HFFc6 (cell line): Measurements from ENCODE around the gene MUC22. TPM values are rescaled to one million over a fixed set of nuclear protein-coding genes. Genes with fewer than 3 reads are reported as not detected.

Experiments
- DNase-seq: peaks from one replicate; pipeline ENCODE4 v3.0.0-alpha.2; 2018
- H3K27ac Mint-ChIP-seq: 2 replicates; pipeline ENCODE4 v1.8.0; 2020; ENCODE audit warnings: mild to moderate bottlenecking, mixed read lengths
- H3K27me3 Mint-ChIP-seq: 2 replicates; pipeline ENCODE4 v1.8.0; 2021; ENCODE audit warnings: mild to moderate bottlenecking, moderate library complexity, mixed read lengths; ENCODE audit not compliant: insufficient read depth
- H3K36me3 Mint-ChIP-seq: 2 replicates; pipeline ENCODE4 v1.8.0; 2021; ENCODE audit warnings: low read depth, mixed read lengths
- H3K4me1 Mint-ChIP-seq: 2 replicates; pipeline ENCODE4 v1.8.0; 2020; ENCODE audit warnings: low read depth, mixed read lengths
- H3K4me3 Mint-ChIP-seq: 2 replicates; pipeline ENCODE4 v1.8.0; 2020; ENCODE audit warnings: mild to moderate bottlenecking, moderate library complexity, mixed read lengths
- H3K9me3 Mint-ChIP-seq: 2 replicates; pipeline ENCODE4 v1.8.0; 2020; ENCODE audit warnings: mild to moderate bottlenecking, mixed read lengths
- total RNA-seq, 6 experiments: library from RNA; stranded (reverse); fragmentation: NEBNext Ultra II Directional; extraction: Animal tissue kit (Norgen Biotek cat#: 25700); gene quantifications; 2 replicates in 1 of 6; 3 replicates in 5 of 6; pipeline ENCODE4 v1.2.3, GENCODE V29; 2021
- TF ChIP-seq, protein P1 (sequence below): fragments of 200-600 bp; sonication (generic); IDR thresholded peaks from 2 replicates; pipeline ENCODE4 v1.5.0; 2021; ENCODE audit warnings: antibody characterized with exemption, mild to moderate bottlenecking

MUC22 gene
- total RNA-seq, 6 experiments from 2014 or later, result not detected

- DNase-seq, result no peak
- no peaks in the 10 kb centered on the region for H3K9me3 Mint-ChIP-seq
- peaks cover 2% of the 10 kb centered on the region; the same call in 1 of the 2 replicates for H3K27me3 Mint-ChIP-seq
- no peak overlapping the region for H3K27ac Mint-ChIP-seq
- no peak overlapping the region for H3K4me3 Mint-ChIP-seq
- no peaks in the 10 kb centered on the region for H3K36me3 Mint-ChIP-seq
- peaks cover 46% of the 10 kb centered on the region for H3K4me1 Mint-ChIP-seq
- TF ChIP-seq, protein P1, sequence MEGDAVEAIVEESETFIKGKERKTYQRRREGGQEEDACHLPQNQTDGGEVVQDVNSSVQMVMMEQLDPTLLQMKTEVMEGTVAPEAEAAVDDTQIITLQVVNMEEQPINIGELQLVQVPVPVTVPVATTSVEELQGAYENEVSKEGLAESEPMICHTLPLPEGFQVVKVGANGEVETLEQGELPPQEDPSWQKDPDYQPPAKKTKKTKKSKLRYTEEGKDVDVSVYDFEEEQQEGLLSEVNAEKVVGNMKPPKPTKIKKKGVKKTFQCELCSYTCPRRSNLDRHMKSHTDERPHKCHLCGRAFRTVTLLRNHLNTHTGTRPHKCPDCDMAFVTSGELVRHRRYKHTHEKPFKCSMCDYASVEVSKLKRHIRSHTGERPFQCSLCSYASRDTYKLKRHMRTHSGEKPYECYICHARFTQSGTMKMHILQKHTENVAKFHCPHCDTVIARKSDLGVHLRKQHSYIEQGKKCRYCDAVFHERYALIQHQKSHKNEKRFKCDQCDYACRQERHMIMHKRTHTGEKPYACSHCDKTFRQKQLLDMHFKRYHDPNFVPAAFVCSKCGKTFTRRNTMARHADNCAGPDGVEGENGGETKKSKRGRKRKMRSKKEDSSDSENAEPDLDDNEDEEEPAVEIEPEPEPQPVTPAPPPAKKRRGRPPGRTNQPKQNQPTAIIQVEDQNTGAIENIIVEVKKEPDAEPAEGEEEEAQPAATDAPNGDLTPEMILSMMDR, result no peak
Measured at GRCh38 chr6:31074401-31074800, 64.1 kb downstream of the MUC22 start.

DNA sequence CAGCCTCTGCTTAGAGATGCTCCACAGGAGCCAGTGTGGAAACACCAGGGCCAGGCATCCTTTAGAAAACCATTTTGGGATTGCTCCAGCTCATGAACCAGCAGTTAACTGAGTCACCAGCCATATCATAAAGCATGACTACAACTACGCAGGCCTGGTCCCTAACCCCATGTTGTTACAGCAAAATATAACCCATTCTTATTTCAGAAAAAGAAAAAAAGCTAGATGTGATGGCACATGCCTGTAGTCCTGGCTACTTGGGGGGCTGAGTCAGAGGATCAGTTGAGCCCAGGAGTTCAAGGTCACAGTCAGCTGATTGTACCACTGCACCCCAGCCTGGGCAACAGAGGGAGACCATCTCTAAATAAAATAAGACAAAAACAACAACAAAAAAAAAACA lies 65.3 kb downstream of the MUC22 start:
- Mint-ChIP-seq H3K9me3 (no peaks in the 10 kb centered on the region), H3K27me3 (peaks cover 2% of the 10 kb centered on the region; the same call in 1 of the 2 replicates), H3K27ac (peak overlapping the region; percentile 83), H3K4me3 (no peak overlapping the region), H3K36me3 (no peaks in the 10 kb centered on the region), H3K4me1 (peaks cover 50% of the 10 kb centered on the region)
- TF ChIP-seq, protein P1, result no peak
- peak; percentile 80 for DNase-seq

- H3K27ac Mint-ChIP-seq, result 0 out of 2 replicates have a peak overlapping the region, but pooled peaks have one; percentile 19
- TF ChIP-seq, protein P1, result no peak
Measured at GRCh38 chr6:31076611-31077010, 66.3 kb downstream of the MUC22 start.

GRCh38 chr6:31079656-31080261 lies 69.5 kb downstream of the MUC22 start:
- no peaks in the 10 kb centered on the region for H3K9me3 Mint-ChIP-seq
- H3K27ac Mint-ChIP-seq, result no peak overlapping the region
- TF ChIP-seq, protein P1, result peak; percentile 82
- H3K4me3 Mint-ChIP-seq, result peak overlapping the region; percentile 32; the same call in 1 of the 2 replicates
- peak; percentile 59 for DNase-seq
- H3K4me1 Mint-ChIP-seq, result peaks cover 37% of the 10 kb centered on the region
- H3K27me3 Mint-ChIP-seq, result peaks cover 2% of the 10 kb centered on the region
- no peaks in the 10 kb centered on the region for H3K36me3 Mint-ChIP-seq

More at GRCh38 chr6:31076611-31077010, 66.3 kb downstream of the MUC22 start:
- H3K9me3 Mint-ChIP-seq, result no peaks in the 10 kb centered on the region
- no peak for DNase-seq
- peaks cover 45% of the 10 kb centered on the region for H3K4me1 Mint-ChIP-seq
- no peak overlapping the region for H3K4me3 Mint-ChIP-seq
- H3K27me3 Mint-ChIP-seq, result peaks cover 2% of the 10 kb centered on the region
- H3K36me3 Mint-ChIP-seq, result no peaks in the 10 kb centered on the region

GRCh38 chr6:31081872-31082271 lies 71.6 kb downstream of the MUC22 start:
- Mint-ChIP-seq H3K36me3 (no peaks in the 10 kb centered on the region), H3K4me3 (no peak overlapping the region), H3K4me1 (peaks cover 43% of the 10 kb centered on the region), H3K27ac (no peak overlapping the region), H3K9me3 (no peaks in the 10 kb centered on the region), H3K27me3 (peaks cover 2% of the 10 kb centered on the region; the same call in 1 of the 2 replicates)
- DNase-seq, result no peak
- TF ChIP-seq, protein P1, result no peak
